SJCRH30 (cell line): Measurements from ENCODE around the gene PACSIN2. TPM values are rescaled to one million over a fixed set of nuclear protein-coding genes. Genes with fewer than 3 reads are reported as not detected.

Experiments
- DNase-seq, 2 experiments: peaks; one replicate each; pipeline ENCODE4 v3.0.0-alpha.2; 2015 to 2020
- H3K27ac ChIP-seq: fragments of 250-450 bp; sonication (Bioruptor Pico); 2 replicates; pipeline ENCODE4 v1.5.1; 2020; ENCODE audit warnings: mild to moderate bottlenecking, moderate library complexity
- H3K27me3 ChIP-seq: fragments of 250-450 bp; sonication (Bioruptor Pico); 2 replicates; pipeline ENCODE4 v1.5.1; 2020; ENCODE audit warnings: mild to moderate bottlenecking, moderate library complexity
- H3K36me3 ChIP-seq: fragments of 250-450 bp; sonication (Bioruptor Pico); 2 replicates; pipeline ENCODE4 v1.5.1; 2020; ENCODE audit warnings: mild to moderate bottlenecking, moderate library complexity
- H3K4me1 ChIP-seq: fragments of 250-450 bp; sonication (Bioruptor Pico); 2 replicates; pipeline ENCODE4 v1.5.1; 2020; ENCODE audit warnings: mild to moderate bottlenecking, moderate library complexity
- H3K4me3 ChIP-seq: fragments of 250-450 bp; sonication (Bioruptor Pico); 2 replicates; pipeline ENCODE4 v1.5.1; 2020; ENCODE audit warnings: mild to moderate bottlenecking, moderate library complexity
- H3K9me3 ChIP-seq: fragments of 250-450 bp; sonication (Bioruptor Pico); replicated peaks from 2 replicates; pipeline ENCODE4 v1.5.1; 2020; ENCODE audit warnings: mild to moderate bottlenecking, moderate library complexity
- total RNA-seq: library from RNA; depleted of rRNA; stranded (reverse); fragments of >200 nt; shearing (Covaris generic); gene quantifications from 2 replicates; pipeline ENCODE4 v1.2.3, GENCODE V29; 2014; rRNA removed

PACSIN2 gene, protein sequence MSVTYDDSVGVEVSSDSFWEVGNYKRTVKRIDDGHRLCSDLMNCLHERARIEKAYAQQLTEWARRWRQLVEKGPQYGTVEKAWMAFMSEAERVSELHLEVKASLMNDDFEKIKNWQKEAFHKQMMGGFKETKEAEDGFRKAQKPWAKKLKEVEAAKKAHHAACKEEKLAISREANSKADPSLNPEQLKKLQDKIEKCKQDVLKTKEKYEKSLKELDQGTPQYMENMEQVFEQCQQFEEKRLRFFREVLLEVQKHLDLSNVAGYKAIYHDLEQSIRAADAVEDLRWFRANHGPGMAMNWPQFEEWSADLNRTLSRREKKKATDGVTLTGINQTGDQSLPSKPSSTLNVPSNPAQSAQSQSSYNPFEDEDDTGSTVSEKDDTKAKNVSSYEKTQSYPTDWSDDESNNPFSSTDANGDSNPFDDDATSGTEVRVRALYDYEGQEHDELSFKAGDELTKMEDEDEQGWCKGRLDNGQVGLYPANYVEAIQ
- 78.3 and 78.5 TPM in 2 replicates for total RNA-seq

DNA sequence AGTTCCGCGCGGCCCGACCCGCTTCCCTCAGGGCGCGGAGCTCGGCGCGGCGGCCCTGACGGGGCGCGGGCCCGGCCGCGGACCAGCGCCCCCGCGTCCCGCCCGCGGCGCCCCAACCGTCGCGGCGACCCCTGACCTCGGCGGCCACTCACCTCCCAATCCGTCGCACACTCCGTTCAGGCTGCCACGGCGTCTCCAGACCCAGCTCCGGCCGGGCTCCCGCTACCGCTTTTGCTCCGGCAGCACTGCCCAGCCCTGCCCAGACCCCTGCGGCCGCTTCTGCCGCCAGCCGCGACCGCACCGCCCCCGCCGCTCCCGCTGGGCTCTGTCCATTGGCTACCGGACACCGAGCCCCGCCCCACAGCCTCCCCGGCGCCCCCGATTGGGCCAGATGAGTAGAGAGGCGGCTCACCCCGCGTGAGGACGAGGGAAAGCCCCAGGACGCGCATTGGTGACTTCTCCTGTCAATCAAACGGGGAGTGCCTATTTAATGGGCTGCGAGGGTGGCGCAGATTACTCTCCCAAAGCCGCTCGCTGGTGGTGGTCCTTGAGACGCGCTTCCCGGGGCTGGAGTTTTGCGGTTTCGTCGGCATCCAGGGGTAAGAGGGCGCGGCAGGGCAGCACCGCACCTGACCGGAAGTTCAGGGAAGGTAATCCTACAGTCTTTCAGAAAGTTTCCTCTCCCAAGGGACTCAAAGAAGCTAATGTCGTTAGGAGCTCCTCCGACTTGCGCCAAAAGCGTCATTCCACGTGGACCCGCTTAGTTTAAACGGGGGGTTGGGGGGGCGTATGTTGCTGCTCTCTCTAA, at the start of gene PACSIN2:
Gene PACSIN2 (minus strand): TSS at position 281 of the 808 bp plus-strand sequence. CDS start 103,069 bp downstream, outside the sequence.
- Histone ChIP-seq H3K36me3 (no peaks in the 10 kb centered on the region), H3K4me3 (peak within 1 kb of the TSS; percentile 75), H3K4me1 (peaks cover 12% of the 10 kb centered on the region; the same call in 1 of the 2 replicates), H3K9me3 (no peaks in the 10 kb centered on the region), H3K27ac (peak within 1 kb of the TSS; percentile 50), H3K27me3 (no peaks in the 10 kb centered on the region)
- DNase-seq: peak; percentile 99 to 100

GRCh38 chr22:43060183-43060582, 45.2 kb upstream of the PACSIN2 start:
- H3K9me3 ChIP-seq: no peaks in the 10 kb centered on the region
- no peaks in the 10 kb centered on the region for H3K27me3 ChIP-seq
- no peaks in the 10 kb centered on the region for H3K4me1 ChIP-seq
- no peak overlapping the region for H3K27ac ChIP-seq
- DNase-seq: peak; percentile 70 to 78
- no peak overlapping the region for H3K4me3 ChIP-seq
- H3K36me3 ChIP-seq: no peaks in the 10 kb centered on the region

DNA sequence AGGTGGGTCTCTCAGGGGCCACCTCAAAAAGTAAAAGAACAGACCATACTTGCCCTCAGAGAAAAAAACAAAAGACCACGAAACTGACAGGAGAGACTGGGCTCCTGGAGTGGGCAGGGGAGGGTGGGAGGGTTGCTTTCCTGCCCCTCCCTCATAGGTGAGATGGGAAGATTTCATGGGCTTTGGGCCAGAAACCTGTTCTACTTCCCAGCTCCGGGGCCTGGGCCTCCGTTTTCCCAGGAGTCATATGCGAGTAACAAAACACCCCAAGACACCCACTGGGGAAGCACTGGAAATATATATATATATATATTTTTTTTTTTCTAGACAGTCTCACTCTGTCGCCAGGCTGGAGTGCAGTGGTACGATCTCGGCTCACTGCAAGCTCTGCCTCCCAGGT, 42.7 kb upstream of the PACSIN2 start:
- Histone ChIP-seq H3K27me3 (no peaks in the 10 kb centered on the region), H3K27ac (no peak overlapping the region), H3K4me1 (no peaks in the 10 kb centered on the region), H3K36me3 (no peaks in the 10 kb centered on the region), H3K9me3 (no peaks in the 10 kb centered on the region), H3K4me3 (no peak overlapping the region)
- no peak for DNase-seq

- no peaks in the 10 kb centered on the region for H3K36me3 ChIP-seq
- H3K4me1 ChIP-seq: no peaks in the 10 kb centered on the region
- H3K9me3 ChIP-seq: no peaks in the 10 kb centered on the region
- peak; percentile 30 to 70 for DNase-seq
- no peak overlapping the region for H3K4me3 ChIP-seq
- no peaks in the 10 kb centered on the region for H3K27me3 ChIP-seq
- H3K27ac ChIP-seq: no peak overlapping the region
Observed at GRCh38 chr22:43053176-43053575, 38.2 kb upstream of the PACSIN2 start.

DNA sequence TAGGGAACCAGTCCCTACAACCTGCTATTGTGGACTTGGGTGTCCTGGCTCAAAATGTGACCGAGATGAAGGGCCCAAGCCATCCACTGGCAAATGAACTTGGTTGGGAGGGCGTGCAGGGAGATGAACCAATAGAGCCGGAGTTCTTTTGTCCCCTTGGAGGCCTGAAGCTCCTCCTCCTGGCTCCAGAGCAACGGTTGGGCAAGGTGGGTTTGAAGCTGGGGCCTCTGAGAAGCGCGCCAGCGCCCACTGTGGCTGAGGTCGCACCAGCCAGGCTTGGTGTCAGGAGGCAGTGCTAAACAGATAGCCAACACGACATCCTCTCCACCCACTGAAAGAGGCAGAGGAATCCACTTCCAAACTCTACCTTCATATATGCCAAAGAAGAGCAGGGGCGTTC, 36.0 kb upstream of the PACSIN2 start:
- no peak overlapping the region for H3K4me3 ChIP-seq
- DNase-seq: peak in 1 of 2 experiments; percentile 35
- H3K36me3 ChIP-seq: no peaks in the 10 kb centered on the region
- no peaks in the 10 kb centered on the region for H3K4me1 ChIP-seq
- H3K27ac ChIP-seq: no peak overlapping the region
- no peaks in the 10 kb centered on the region for H3K27me3 ChIP-seq
- no peaks in the 10 kb centered on the region for H3K9me3 ChIP-seq

DNA sequence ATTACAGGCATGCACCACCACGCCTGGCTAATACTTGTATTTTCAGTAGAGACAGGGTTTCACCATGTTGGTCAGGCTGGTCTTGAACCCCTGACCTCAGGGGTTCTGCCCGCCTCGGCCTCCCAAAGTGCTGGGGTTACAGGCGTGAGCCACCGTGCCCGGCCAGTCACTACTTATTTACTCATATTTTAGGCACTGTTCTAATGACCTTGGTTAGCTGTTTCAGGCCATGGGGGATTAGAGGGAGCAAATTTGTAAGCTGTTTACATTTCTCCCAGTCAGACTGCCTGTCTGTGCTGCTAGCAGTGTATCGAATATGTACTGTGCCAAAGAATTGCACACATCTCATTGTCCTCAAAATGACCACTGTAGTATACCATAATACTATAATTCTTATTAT, 32.7 kb upstream of the PACSIN2 start:
- H3K9me3 ChIP-seq: no peaks in the 10 kb centered on the region
- no peak overlapping the region for H3K27ac ChIP-seq
- DNase-seq: no peak

DNA sequence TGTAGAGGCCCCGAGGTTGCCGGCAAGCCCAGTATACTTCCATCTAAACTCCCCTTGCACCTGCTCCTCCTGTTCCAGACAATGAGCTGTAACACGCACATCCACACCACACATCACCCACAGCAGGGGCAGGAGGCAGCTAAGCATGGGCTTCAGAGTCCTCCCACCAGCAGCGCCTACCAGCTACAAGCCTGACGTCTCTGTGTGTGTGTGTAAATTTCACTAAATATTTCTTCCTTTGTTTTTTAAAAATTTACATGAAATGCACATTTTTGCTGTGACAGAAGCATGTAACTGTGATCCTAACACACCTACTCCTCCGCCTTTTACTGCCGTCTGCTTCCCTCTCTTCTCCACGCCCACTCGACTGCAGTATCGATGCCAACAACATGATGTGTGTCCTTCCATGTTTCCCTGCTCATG, 29.4 kb upstream of the PACSIN2 start:
- Histone ChIP-seq H3K4me3 (no peak overlapping the region), H3K9me3 (no peaks in the 10 kb centered on the region), H3K4me1 (peaks cover 20% of the 10 kb centered on the region), H3K27me3 (no peaks in the 10 kb centered on the region), H3K27ac (no peak overlapping the region), H3K36me3 (no peaks in the 10 kb centered on the region)
- peak in 1 of 2 experiments; percentile 48 for DNase-seq

More for the DNA sequence above, 32.7 kb upstream of the PACSIN2 start:
- no peaks in the 10 kb centered on the region for H3K36me3 ChIP-seq
- H3K4me1 ChIP-seq: peaks cover 8% of the 10 kb centered on the region
- H3K27me3 ChIP-seq: no peaks in the 10 kb centered on the region
- no peak overlapping the region for H3K4me3 ChIP-seq

- Histone ChIP-seq H3K9me3 (no peaks in the 10 kb centered on the region), H3K27me3 (no peaks in the 10 kb centered on the region), H3K4me1 (peaks cover 20% of the 10 kb centered on the region), H3K4me3 (peak overlapping the region; percentile 18), H3K36me3 (no peaks in the 10 kb centered on the region), H3K27ac (peak overlapping the region; percentile 69)
- peak; percentile 95 for DNase-seq
Observed at GRCh38 chr22:43042101-43042780, 27.3 kb upstream of the PACSIN2 start.

DNA sequence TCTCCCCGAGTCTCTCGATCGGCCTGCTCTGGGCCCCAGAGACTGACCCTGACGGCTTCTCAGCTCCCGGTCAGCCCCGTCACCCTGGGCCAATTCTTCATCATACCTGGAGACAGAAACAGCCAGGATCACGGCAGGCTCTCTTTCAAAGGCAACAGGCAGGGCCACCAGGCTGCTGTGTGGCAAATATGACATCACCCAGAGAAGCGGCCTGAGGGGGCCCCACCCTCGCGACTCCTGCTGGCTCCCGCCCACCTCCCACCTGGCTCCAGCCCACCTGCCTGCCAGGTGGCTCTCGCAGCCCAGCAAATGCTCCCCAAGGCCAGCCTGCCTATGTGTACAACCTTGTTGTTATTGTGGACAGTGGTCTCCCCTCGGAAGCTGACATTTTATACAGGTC, 24.9 kb upstream of the PACSIN2 start:
- Histone ChIP-seq H3K4me1 (peaks cover 20% of the 10 kb centered on the region), H3K27me3 (no peaks in the 10 kb centered on the region), H3K36me3 (no peaks in the 10 kb centered on the region), H3K27ac (no peak overlapping the region), H3K4me3 (no peak overlapping the region), H3K9me3 (no peaks in the 10 kb centered on the region)
- DNase-seq: no peak

DNA sequence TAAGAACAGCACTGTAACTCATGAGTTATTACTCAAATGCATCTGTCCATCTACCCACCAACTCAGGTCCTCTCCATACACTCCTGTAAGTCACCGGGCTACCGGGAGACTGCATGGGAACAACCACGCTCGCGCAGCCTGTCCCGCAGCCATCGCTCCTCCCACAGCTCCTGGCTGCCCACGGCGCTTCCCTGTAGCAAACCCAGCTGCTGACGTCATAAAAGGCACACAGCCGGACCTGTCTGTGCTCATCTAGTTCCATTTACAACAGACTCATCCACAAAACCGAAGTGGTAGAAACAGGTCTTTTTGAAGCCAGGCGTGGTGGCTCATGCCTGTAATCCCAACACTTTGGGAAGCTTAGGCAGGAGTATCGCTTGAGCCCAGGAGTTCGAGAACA, 23.4 kb upstream of the PACSIN2 start:
- Histone ChIP-seq H3K36me3 (no peaks in the 10 kb centered on the region), H3K4me3 (no peak overlapping the region), H3K27ac (no peak overlapping the region), H3K27me3 (no peaks in the 10 kb centered on the region), H3K4me1 (peaks cover 17% of the 10 kb centered on the region), H3K9me3 (no peaks in the 10 kb centered on the region)
- no peak for DNase-seq

DNA sequence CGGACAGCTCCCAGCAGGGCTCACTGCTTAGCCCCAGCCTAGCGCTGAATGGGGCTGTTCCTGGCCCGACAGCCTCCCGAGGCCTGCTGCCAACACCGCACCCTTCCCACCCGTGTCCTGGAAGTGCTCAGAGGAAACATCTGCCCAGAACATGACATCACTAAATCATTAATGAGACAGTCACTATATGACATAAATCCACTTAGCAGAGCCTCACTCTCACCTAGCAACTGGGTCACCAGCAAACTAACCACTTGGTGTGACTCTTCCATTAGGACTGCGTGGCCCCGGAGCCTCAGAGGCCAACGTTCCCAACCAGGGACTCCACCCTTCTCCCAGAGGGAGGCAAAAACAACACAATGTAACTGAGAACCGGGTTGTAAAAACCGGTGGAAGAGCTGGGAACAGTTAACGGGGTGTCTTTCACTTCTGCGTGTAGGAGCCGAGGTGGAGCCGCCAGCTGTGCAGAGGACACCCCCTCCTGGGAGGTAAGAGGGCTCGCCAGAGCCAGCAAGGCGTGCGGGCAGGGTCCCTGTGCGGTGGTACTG, 21.4 kb upstream of the PACSIN2 start:
- peak in 1 of 2 experiments; percentile 44 for DNase-seq

DNA sequence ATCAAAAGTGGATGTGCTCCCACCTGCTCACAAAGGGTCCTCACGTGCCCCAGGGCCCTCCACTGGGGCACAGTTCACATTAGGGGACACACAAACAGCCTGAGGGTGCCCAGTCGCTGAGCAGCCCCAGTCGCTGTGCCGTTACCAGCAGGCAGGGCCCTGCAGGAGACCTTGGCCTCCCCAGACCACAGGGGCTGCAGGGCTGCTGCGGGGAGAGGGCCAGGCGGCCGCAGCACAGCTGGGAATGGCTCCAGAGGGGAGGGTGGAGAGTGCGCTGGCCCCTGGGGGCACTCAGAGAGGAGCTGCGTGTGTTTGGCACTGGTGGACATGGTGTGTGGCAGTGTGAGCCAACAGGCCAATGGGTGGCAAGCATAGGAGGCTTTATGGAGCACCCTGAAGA, 20.3 kb upstream of the PACSIN2 start:
- Histone ChIP-seq H3K9me3 (no peaks in the 10 kb centered on the region), H3K4me1 (peaks cover 4% of the 10 kb centered on the region; the same call in 1 of the 2 replicates), H3K27me3 (no peaks in the 10 kb centered on the region), H3K27ac (no peak overlapping the region), H3K36me3 (no peaks in the 10 kb centered on the region), H3K4me3 (no peak overlapping the region)
- DNase-seq: no peak

More for the DNA sequence above, 21.4 kb upstream of the PACSIN2 start:
- Histone ChIP-seq H3K27me3 (no peaks in the 10 kb centered on the region), H3K27ac (no peak overlapping the region), H3K4me3 (no peak overlapping the region), H3K36me3 (no peaks in the 10 kb centered on the region), H3K4me1 (peaks cover 8% of the 10 kb centered on the region), H3K9me3 (no peaks in the 10 kb centered on the region)

GRCh38 chr22:43031617-43032016, 16.7 kb upstream of the PACSIN2 start:
- Histone ChIP-seq H3K27ac (no peak overlapping the region), H3K4me3 (no peak overlapping the region), H3K36me3 (no peaks in the 10 kb centered on the region), H3K4me1 (peaks cover 6% of the 10 kb centered on the region; the same call in 1 of the 2 replicates), H3K27me3 (no peaks in the 10 kb centered on the region), H3K9me3 (no peaks in the 10 kb centered on the region)
- DNase-seq: no peak

- no peak for DNase-seq
- Histone ChIP-seq H3K27me3 (no peaks in the 10 kb centered on the region), H3K27ac (no peak overlapping the region), H3K36me3 (no peaks in the 10 kb centered on the region), H3K4me3 (no peak overlapping the region), H3K4me1 (peaks cover 5% of the 10 kb centered on the region; the same call in 1 of the 2 replicates), H3K9me3 (no peaks in the 10 kb centered on the region)
Observed at GRCh38 chr22:43018615-43019014, 3.7 kb upstream of the PACSIN2 start.
